K562 (cell line): Measurements from ENCODE around the gene JPT1. TPM values are rescaled to one million over a fixed set of nuclear protein-coding genes. Genes with fewer than 3 reads are reported as not detected.

Experiments used
- FOSL1 ChIP-seq: fragments of 200-800 bp; sonication (Bioruptor generic); conservative IDR thresholded peaks from 2 replicates; pipeline ENCODE4 v1.6.1; 2016; ENCODE audit warnings: missing genetic modification characterization, missing compliant biosample characterization
- FUS ChIP-seq: fragments of 200-400 bp; formaldehyde crosslinking; optimal IDR thresholded peaks from 2 replicates; pipeline ENCODE3; 2017; ENCODE audit warnings: low read depth, low read length
- KDM4B ChIP-seq, 2 experiments: fragments of 450-650 bp in 1 of 2; sonication (generic) in 1 of 2; IDR thresholded peaks; 2 replicates each; pipeline ENCODE4 v1.6.1; 2016 to 2017; ENCODE audit warnings: borderline replicate concordance in 2 of 2, antibody characterized with exemption in 1 of 2, low read depth in 1 of 2, mild to moderate bottlenecking in 1 of 2
- PHF8 ChIP-seq: fragments of 200-600 bp; sonication (generic); IDR thresholded peaks from 2 replicates; pipeline ENCODE4 v1.6.1; 2012; ENCODE audit warnings: mixed run types, mild to moderate bottlenecking, inconsistent platforms, low read length, moderate library complexity, borderline replicate concordance
- RBM17 ChIP-seq: fragments of 200-400 bp; formaldehyde crosslinking; IDR thresholded peaks from 2 replicates; pipeline ENCODE4 v1.6.1; 2017; ENCODE audit warnings: low read depth, mild to moderate bottlenecking, low read length, borderline replicate concordance
- SLC30A9 ChIP-seq: fragments of 250-450 bp; sonication (Bioruptor Pico); IDR thresholded peaks from 2 replicates; pipeline ENCODE4 v1.8.0; 2022; ENCODE audit warnings: mild to moderate bottlenecking, moderate library complexity
- ZNF140 ChIP-seq: fragments of 250-450 bp; sonication (Bioruptor Pico); IDR thresholded peaks from 2 replicates; pipeline ENCODE4 v1.8.0; 2021; ENCODE audit warnings: moderate library complexity, mild to moderate bottlenecking, inconsistent platforms
- ZNF507 ChIP-seq: conservative IDR thresholded peaks from 2 replicates; pipeline ENCODE4 v1.6.1; 2017; ENCODE audit warnings: missing genetic modification characterization, missing compliant biosample characterization
- polyA plus RNA-seq, 8 experiments: library from polyadenylated mRNA; depleted of rRNA in 4 of 8; stranded (reverse) in 5 of 8; unstranded in 3 of 8; fragments of >200 nt; fragmentation: Nextera tagmentation in 2 of 8; fragmentation: Illumina TruSeq in 1 of 8; extraction: Ambion mirVana in 2 of 8; extraction: Trizol in 1 of 8; gene quantifications; 2 replicates each; pipeline versions ENCODE4 v1.2.1 to v1.2.3, GENCODE V29; 2011 to 2014; ENCODE audit warnings: inconsistent platforms in 1 of 8, missing spikeins in 1 of 8
- total RNA-seq, 7 experiments: library from RNA; depleted of rRNA in 6 of 7; stranded (reverse); fragments of >200 nt in 6 of 7; fragmentation: Illumina TruSeq in 2 of 7; extraction: Trizol in 2 of 7; gene quantifications; 2 replicates each; pipeline versions ENCODE4 v1.2.1 to v1.2.3, GENCODE V29; 2011 to 2021; ENCODE audit warnings: low replicate concordance in 1 of 7
- TF ChIP-seq, protein P1 (sequence below): fragments of 200-600 bp; sonication (generic); IDR thresholded peaks from one replicate; pipeline ENCODE4 v1.6.1; 2012; ENCODE audit warnings: mild to moderate bottlenecking, low read depth, low read length, inconsistent platforms
- TF ChIP-seq, protein P2 (sequence below): sonication (generic); formaldehyde crosslinking; IDR thresholded peaks from 2 replicates; pipeline ENCODE4 v1.8.1; 2023; ENCODE audit warnings: mild to moderate bottlenecking, missing genetic modification reagents
- TF ChIP-seq, protein P3 (sequence below): sonication (generic); formaldehyde crosslinking; IDR thresholded peaks from 2 replicates; pipeline ENCODE4 v1.8.0; 2022; ENCODE audit warnings: mild to moderate bottlenecking, missing genetic modification reagents, borderline replicate concordance

The JPT1 gene
- total and polyA plus RNA-seq, 9 of the 15 experiments (the other 6 are each of a cell fraction or from before 2014, with no cell fraction given), result 56.7 to 292 (median 144) TPM

DNA sequence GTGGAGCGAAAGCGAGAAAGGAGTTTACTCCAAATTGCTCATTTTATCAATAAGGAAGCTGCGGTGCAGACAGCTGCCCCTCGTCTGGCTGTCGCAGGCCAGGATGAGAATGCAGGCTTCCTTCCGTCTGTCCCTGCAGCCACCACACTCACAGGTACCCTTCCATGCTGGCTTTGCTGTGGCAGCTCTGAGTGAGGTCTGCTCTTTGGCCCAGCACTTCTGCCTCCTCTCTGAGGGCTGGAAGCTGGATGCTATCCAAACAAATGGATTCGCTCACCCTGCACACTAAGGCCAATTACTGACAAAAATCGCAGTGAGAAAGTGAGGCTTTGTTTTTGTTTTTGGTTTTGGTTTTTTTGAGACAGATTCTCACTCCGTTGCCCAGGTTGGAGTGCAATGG, 37.6 kb downstream of the JPT1 start (continued):
- TF ChIP-seq, protein P1, sequence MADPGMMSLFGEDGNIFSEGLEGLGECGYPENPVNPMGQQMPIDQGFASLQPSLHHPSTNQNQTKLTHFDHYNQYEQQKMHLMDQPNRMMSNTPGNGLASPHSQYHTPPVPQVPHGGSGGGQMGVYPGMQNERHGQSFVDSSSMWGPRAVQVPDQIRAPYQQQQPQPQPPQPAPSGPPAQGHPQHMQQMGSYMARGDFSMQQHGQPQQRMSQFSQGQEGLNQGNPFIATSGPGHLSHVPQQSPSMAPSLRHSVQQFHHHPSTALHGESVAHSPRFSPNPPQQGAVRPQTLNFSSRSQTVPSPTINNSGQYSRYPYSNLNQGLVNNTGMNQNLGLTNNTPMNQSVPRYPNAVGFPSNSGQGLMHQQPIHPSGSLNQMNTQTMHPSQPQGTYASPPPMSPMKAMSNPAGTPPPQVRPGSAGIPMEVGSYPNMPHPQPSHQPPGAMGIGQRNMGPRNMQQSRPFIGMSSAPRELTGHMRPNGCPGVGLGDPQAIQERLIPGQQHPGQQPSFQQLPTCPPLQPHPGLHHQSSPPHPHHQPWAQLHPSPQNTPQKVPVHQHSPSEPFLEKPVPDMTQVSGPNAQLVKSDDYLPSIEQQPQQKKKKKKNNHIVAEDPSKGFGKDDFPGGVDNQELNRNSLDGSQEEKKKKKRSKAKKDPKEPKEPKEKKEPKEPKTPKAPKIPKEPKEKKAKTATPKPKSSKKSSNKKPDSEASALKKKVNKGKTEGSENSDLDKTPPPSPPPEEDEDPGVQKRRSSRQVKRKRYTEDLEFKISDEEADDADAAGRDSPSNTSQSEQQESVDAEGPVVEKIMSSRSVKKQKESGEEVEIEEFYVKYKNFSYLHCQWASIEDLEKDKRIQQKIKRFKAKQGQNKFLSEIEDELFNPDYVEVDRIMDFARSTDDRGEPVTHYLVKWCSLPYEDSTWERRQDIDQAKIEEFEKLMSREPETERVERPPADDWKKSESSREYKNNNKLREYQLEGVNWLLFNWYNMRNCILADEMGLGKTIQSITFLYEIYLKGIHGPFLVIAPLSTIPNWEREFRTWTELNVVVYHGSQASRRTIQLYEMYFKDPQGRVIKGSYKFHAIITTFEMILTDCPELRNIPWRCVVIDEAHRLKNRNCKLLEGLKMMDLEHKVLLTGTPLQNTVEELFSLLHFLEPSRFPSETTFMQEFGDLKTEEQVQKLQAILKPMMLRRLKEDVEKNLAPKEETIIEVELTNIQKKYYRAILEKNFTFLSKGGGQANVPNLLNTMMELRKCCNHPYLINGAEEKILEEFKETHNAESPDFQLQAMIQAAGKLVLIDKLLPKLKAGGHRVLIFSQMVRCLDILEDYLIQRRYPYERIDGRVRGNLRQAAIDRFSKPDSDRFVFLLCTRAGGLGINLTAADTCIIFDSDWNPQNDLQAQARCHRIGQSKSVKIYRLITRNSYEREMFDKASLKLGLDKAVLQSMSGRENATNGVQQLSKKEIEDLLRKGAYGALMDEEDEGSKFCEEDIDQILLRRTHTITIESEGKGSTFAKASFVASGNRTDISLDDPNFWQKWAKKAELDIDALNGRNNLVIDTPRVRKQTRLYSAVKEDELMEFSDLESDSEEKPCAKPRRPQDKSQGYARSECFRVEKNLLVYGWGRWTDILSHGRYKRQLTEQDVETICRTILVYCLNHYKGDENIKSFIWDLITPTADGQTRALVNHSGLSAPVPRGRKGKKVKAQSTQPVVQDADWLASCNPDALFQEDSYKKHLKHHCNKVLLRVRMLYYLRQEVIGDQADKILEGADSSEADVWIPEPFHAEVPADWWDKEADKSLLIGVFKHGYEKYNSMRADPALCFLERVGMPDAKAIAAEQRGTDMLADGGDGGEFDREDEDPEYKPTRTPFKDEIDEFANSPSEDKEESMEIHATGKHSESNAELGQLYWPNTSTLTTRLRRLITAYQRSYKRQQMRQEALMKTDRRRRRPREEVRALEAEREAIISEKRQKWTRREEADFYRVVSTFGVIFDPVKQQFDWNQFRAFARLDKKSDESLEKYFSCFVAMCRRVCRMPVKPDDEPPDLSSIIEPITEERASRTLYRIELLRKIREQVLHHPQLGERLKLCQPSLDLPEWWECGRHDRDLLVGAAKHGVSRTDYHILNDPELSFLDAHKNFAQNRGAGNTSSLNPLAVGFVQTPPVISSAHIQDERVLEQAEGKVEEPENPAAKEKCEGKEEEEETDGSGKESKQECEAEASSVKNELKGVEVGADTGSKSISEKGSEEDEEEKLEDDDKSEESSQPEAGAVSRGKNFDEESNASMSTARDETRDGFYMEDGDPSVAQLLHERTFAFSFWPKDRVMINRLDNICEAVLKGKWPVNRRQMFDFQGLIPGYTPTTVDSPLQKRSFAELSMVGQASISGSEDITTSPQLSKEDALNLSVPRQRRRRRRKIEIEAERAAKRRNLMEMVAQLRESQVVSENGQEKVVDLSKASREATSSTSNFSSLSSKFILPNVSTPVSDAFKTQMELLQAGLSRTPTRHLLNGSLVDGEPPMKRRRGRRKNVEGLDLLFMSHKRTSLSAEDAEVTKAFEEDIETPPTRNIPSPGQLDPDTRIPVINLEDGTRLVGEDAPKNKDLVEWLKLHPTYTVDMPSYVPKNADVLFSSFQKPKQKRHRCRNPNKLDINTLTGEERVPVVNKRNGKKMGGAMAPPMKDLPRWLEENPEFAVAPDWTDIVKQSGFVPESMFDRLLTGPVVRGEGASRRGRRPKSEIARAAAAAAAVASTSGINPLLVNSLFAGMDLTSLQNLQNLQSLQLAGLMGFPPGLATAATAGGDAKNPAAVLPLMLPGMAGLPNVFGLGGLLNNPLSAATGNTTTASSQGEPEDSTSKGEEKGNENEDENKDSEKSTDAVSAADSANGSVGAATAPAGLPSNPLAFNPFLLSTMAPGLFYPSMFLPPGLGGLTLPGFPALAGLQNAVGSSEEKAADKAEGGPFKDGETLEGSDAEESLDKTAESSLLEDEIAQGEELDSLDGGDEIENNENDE, result no peak
- TF ChIP-seq, protein P2, sequence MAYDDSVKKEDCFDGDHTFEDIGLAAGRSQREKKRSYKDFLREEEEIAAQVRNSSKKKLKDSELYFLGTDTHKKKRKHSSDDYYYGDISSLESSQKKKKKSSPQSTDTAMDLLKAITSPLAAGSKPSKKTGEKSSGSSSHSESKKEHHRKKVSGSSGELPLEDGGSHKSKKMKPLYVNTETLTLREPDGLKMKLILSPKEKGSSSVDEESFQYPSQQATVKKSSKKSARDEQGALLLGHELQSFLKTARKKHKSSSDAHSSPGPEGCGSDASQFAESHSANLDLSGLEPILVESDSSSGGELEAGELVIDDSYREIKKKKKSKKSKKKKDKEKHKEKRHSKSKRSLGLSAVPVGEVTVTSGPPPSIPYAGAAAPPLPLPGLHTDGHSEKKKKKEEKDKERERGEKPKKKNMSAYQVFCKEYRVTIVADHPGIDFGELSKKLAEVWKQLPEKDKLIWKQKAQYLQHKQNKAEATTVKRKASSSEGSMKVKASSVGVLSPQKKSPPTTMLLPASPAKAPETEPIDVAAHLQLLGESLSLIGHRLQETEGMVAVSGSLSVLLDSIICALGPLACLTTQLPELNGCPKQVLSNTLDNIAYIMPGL, result no peak
- TF ChIP-seq RBM17, result no peak
- TF ChIP-seq PHF8, result no peak
- TF ChIP-seq SLC30A9 (CRISPR knock-in tag), result no peak
- TF ChIP-seq FUS, result no peak
- no peak for TF ChIP-seq ZNF507 (tag)
- TF ChIP-seq ZNF140 (CRISPR knock-in tag), result no peak
- TF ChIP-seq, protein P3, sequence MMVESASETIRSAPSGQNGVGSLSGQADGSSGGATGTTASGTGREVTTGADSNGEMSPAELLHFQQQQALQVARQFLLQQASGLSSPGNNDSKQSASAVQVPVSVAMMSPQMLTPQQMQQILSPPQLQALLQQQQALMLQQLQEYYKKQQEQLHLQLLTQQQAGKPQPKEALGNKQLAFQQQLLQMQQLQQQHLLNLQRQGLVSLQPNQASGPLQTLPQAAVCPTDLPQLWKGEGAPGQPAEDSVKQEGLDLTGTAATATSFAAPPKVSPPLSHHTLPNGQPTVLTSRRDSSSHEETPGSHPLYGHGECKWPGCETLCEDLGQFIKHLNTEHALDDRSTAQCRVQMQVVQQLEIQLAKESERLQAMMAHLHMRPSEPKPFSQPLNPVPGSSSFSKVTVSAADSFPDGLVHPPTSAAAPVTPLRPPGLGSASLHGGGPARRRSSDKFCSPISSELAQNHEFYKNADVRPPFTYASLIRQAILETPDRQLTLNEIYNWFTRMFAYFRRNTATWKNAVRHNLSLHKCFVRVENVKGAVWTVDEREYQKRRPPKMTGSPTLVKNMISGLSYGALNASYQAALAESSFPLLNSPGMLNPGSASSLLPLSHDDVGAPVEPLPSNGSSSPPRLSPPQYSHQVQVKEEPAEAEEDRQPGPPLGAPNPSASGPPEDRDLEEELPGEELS (CRISPR knock-in tag), result no peak
- TF ChIP-seq FOSL1, result no peak
- no peak for TF ChIP-seq KDM4B (IDR thresholded peaks at IDR 0.05; ENCODE audit: borderline replicate concordance in 2 of 2, low read depth in 1 of 2)
- TF ChIP-seq, all 486 proteins: peak for 0
